ENCODE results near the gene AMHR2. TPM values are rescaled to one million over a fixed set of nuclear protein-coding genes. Genes with fewer than 3 reads are reported as not detected.
"Not testable (repeated sequence)": the region's sequence is repeated elsewhere in the genome, so short reads cannot be mapped to it uniquely, and the experiment has no call there.

AMHR2 gene
- total and polyA plus RNA-seq, 2 experiments from 2014 or later = 0.24 TPM; not detected in 1

GRCh38 chr12:53441040-53441833, 17.6 kb downstream of the AMHR2 start, which contains the start of gene PRR13:
TSS of gene PRR13 (plus strand) at chr12:53441734. CDS start at chr12:53442715, 981 bp downstream.
- peak within 1 kb of the TSS; percentile 90 for H3K4me3 Mint-ChIP-seq
- H3K27me3 Mint-ChIP-seq (ENCODE audit: insufficient read depth, low read depth, poor library complexity) = peaks cover 10% of the 10 kb centered on the region
- Histone ChIP-seq H3K4me1 (ENCODE audit: insufficient read depth) (peaks cover 28% of the 10 kb centered on the region), H3K27me3 (ENCODE audit: insufficient read depth) (no peaks in the 10 kb centered on the region), H3K36me3 (ENCODE audit: insufficient read depth) (peaks cover 21% of the 10 kb centered on the region), H3F3A (replicated peaks; ENCODE audit: low read depth) (peaks cover 16% of the 10 kb centered on the region; the same call in 1 of the 2 replicates), H3K9me2 (ENCODE audit: insufficient read depth) (no peaks in the 10 kb centered on the region), H3K4me2 (peak within 1 kb of the TSS; percentile 82), H4K20me1 (replicated peaks; ENCODE audit: insufficient read depth) (peaks cover 11% of the 10 kb centered on the region), H3K27ac (ENCODE audit: low read depth) (peak within 1 kb of the TSS; percentile 97), H3K79me2 (replicated peaks; ENCODE audit: insufficient read depth) (peaks cover 33% of the 10 kb centered on the region), H2AFZ (peak within 1 kb of the TSS; percentile 83), H3K4me3 (peak within 1 kb of the TSS; percentile 73)
- TF ChIP-seq CREB1 (CRISPR knock-in tag; IDR thresholded peaks at IDR 0.05; ENCODE audit: low read depth) (peak; percentile 29; the same call in 1 of the 2 replicates), NANOG (IDR thresholded peaks at IDR 0.05; ENCODE audit: borderline replicate concordance) (no peak), POLR2AphosphoS5 (IDR thresholded peaks at IDR 0.05; ENCODE audit: low read depth) (peak; percentile 94), EZH2phosphoT487 (IDR thresholded peaks at IDR 0.05; ENCODE audit: unreplicated experiment) (no peak), ZNF331 (CRISPR knock-in tag; IDR thresholded peaks at IDR 0.05; ENCODE audit: low read depth) (no peak)
- TF ChIP-seq, protein P1, sequence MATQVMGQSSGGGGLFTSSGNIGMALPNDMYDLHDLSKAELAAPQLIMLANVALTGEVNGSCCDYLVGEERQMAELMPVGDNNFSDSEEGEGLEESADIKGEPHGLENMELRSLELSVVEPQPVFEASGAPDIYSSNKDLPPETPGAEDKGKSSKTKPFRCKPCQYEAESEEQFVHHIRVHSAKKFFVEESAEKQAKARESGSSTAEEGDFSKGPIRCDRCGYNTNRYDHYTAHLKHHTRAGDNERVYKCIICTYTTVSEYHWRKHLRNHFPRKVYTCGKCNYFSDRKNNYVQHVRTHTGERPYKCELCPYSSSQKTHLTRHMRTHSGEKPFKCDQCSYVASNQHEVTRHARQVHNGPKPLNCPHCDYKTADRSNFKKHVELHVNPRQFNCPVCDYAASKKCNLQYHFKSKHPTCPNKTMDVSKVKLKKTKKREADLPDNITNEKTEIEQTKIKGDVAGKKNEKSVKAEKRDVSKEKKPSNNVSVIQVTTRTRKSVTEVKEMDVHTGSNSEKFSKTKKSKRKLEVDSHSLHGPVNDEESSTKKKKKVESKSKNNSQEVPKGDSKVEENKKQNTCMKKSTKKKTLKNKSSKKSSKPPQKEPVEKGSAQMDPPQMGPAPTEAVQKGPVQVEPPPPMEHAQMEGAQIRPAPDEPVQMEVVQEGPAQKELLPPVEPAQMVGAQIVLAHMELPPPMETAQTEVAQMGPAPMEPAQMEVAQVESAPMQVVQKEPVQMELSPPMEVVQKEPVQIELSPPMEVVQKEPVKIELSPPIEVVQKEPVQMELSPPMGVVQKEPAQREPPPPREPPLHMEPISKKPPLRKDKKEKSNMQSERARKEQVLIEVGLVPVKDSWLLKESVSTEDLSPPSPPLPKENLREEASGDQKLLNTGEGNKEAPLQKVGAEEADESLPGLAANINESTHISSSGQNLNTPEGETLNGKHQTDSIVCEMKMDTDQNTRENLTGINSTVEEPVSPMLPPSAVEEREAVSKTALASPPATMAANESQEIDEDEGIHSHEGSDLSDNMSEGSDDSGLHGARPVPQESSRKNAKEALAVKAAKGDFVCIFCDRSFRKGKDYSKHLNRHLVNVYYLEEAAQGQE (IDR thresholded peaks at IDR 0.05; ENCODE audit: unreplicated experiment) = no peak
- H3K27ac Mint-ChIP-seq = peak within 1 kb of the TSS; percentile 96
- H3K36me3 Mint-ChIP-seq (ENCODE audit: low read depth) = peaks cover 31% of the 10 kb centered on the region
- no peaks in the 10 kb centered on the region; the same call in 2 of the 3 replicates for H3K9me3 Mint-ChIP-seq
- DNase-seq (ENCODE audit: low spot score) (peak; percentile 100), ATAC-seq (peak; percentile 98)
- H3K4me1 Mint-ChIP-seq = peaks cover 21% of the 10 kb centered on the region

- DNase-seq (ENCODE audit: low spot score) (peak; percentile 60), ATAC-seq (no peak)
- Histone ChIP-seq H3K79me2 (replicated peaks; ENCODE audit: insufficient read depth) (peaks cover 33% of the 10 kb centered on the region), H3K36me3 (ENCODE audit: insufficient read depth) (peaks cover 26% of the 10 kb centered on the region), H3K27ac (ENCODE audit: low read depth) (peak overlapping the region; percentile 22), H3K27me3 (ENCODE audit: insufficient read depth) (no peaks in the 10 kb centered on the region), H3K9me2 (ENCODE audit: insufficient read depth) (no peaks in the 10 kb centered on the region), H4K20me1 (replicated peaks; ENCODE audit: insufficient read depth) (peaks cover 11% of the 10 kb centered on the region), H3K4me2 (peak overlapping the region; percentile 73), H3K4me1 (ENCODE audit: insufficient read depth) (peaks cover 28% of the 10 kb centered on the region), H2AFZ (no peak overlapping the region), H3K4me3 (peak overlapping the region; percentile 73; the same call in 1 of the 2 replicates), H3F3A (replicated peaks; ENCODE audit: low read depth) (peaks cover 16% of the 10 kb centered on the region; the same call in 1 of the 2 replicates)
- TF ChIP-seq CREB1 (CRISPR knock-in tag; IDR thresholded peaks at IDR 0.05; ENCODE audit: low read depth) (no peak), ZNF114 (CRISPR knock-in tag; IDR thresholded peaks at IDR 0.05) (no peak)
- Mint-ChIP-seq H3K27me3 (ENCODE audit: insufficient read depth, low read depth, poor library complexity) (peaks cover 11% of the 10 kb centered on the region), H3K9me3 (no peaks in the 10 kb centered on the region; the same call in 2 of the 3 replicates), H3K4me3 (peak overlapping the region; percentile 18; the same call in 1 of the 3 replicates), H3K36me3 (ENCODE audit: low read depth) (peaks cover 46% of the 10 kb centered on the region), H3K4me1 (peaks cover 21% of the 10 kb centered on the region), H3K27ac (peak overlapping the region; percentile 56)
These were observed 20.3 kb downstream of the AMHR2 start for GRCh38 chr12:53443955-53444354.

GRCh38 chr12:53444593-53445325, 21.1 kb downstream of the AMHR2 start:
- H3F3A ChIP-seq (replicated peaks; ENCODE audit: low read depth) = peaks cover 14% of the 10 kb centered on the region; the same call in 1 of the 2 replicates
- peaks cover 11% of the 10 kb centered on the region for H4K20me1 ChIP-seq (replicated peaks; ENCODE audit: insufficient read depth)
- H3K27ac Mint-ChIP-seq; H3K4me3 Mint-ChIP-seq; H2AFZ ChIP-seq; H3K9me2 ChIP-seq (ENCODE audit: insufficient read depth); H3K27me3 ChIP-seq (ENCODE audit: insufficient read depth); H3K9me3 Mint-ChIP-seq; ATAC-seq; DNase-seq (ENCODE audit: low spot score): not testable (repeated sequence)
- peak overlapping the region; percentile 62 for H3K4me2 ChIP-seq
- peaks cover 26% of the 10 kb centered on the region for H3K36me3 ChIP-seq (ENCODE audit: insufficient read depth)
- peaks cover 46% of the 10 kb centered on the region for H3K36me3 Mint-ChIP-seq (ENCODE audit: low read depth)
- peaks cover 33% of the 10 kb centered on the region for H3K79me2 ChIP-seq (replicated peaks; ENCODE audit: insufficient read depth)
- peaks cover 21% of the 10 kb centered on the region for H3K4me1 Mint-ChIP-seq
- peak overlapping the region; percentile 22 for H3K27ac ChIP-seq (ENCODE audit: low read depth)
- H3K4me1 ChIP-seq (ENCODE audit: insufficient read depth) = peaks cover 28% of the 10 kb centered on the region
- 0 out of 2 replicates have a peak overlapping the region, but pooled peaks have one; percentile 17 for H3K4me3 ChIP-seq
- peaks cover 15% of the 10 kb centered on the region for H3K27me3 Mint-ChIP-seq (ENCODE audit: insufficient read depth, low read depth, poor library complexity)
